ENCODE results near the gene TNFRSF14.

- TF ChIP-seq CTCF (IDR thresholded peaks at IDR 0.05; ENCODE audit: insufficient read depth, low read length, poor library complexity, severe bottlenecking) (no peak), EZH2phosphoT487 (conservative IDR thresholded peaks at IDR 0.05; ENCODE audit: low read length) (no peak)
Measured at GRCh38 chr1:2590233-2591141, 34.3 kb downstream of the TNFRSF14 start.
